ENCODE data around the gene FBXL13. TPM values are rescaled to one million over a fixed set of nuclear protein-coding genes. Genes with fewer than 3 reads are reported as not detected.

Gene FBXL13
- total RNA-seq, 2 experiments from 2014 or later: 1.6 to 2.0 TPM

DNA sequence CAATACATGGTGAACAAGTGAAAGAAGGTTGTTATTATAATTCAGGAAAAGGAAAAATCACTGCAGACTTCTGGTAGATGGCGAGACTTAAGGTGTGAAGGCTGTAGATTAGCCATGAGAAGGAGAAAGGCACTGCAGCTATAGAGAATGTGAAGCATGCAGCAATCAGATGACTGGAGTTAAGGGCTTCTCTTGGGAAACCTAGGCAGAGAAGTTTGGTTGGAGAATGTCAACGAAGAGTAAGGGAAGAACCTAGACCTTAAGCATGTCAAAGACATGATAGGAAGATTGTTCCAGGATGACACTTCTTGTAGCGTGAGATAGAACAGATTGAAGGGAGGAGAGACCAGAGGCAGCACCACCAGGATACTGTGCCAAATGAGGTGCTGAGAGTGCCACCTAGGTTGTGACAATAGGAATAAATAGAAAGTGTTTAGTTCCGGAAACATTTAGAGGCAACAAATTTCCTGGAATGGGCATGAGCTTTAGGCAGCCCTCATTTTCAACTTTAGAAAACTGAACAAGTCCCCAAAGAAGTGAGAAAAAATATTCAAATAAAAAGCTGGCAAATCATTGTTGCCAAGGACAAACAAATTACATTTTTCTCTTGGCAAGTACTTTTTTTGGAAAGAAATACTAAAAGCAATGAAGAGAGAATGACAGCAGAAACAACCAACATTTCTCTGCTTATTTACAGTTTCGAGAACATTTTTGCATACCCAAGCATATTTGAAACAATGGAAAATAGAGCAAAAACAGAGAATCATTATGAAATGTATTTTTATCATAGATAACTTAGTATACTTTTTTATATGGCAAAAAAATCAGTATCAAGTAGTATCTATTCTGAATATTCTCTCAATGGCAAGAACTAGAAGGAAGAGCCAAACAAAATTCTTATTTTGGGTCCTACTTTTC is 156.9 kb downstream of the FBXL13 start:
- intact Hi-C loops (cut with micrococcal nuclease; ENCODE audit: unreplicated experiment): no loop called here
- no peak overlapping the region for H3K27ac ChIP-seq (ENCODE audit: low read depth, low read length, poor library complexity, severe bottlenecking)
- H2AFZ ChIP-seq (ENCODE audit: low read length): no peak overlapping the region
- no peaks in the 10 kb centered on the region for H3K79me2 ChIP-seq (ENCODE audit: insufficient read depth, low read depth, low read length)
- no peak overlapping the region for H3K4me3 ChIP-seq (ENCODE audit: low read depth, low read length, poor library complexity, severe bottlenecking)
- H3K4me1 ChIP-seq (ENCODE audit: insufficient read depth, low read length, poor library complexity, severe bottlenecking): no peaks in the 10 kb centered on the region
- ChIA-PET POLR2A (interaction anchor here (0.7 kb wide), 2 partner anchors 100 to 1664 kb away, joined by 3 to 4 read pairs; no protein-coding TSS in a partner anchor), CTCF (ENCODE audit: unreplicated experiment) (no interaction called here)
- H3K9me2 ChIP-seq (ENCODE audit: insufficient read depth, low read length): no peaks in the 10 kb centered on the region
- H4K20me1 ChIP-seq (ENCODE audit: insufficient read depth, low read length): no peaks in the 10 kb centered on the region
- no peaks in the 10 kb centered on the region for H3K9me3 ChIP-seq (ENCODE audit: low read length)
- DNase-seq (ENCODE audit: low spot score): no peak
- BruUV-seq (replicated peaks): no TSS peak
- H3K36me3 ChIP-seq (ENCODE audit: insufficient read depth, low read length): no peaks in the 10 kb centered on the region
- H3K4me2 ChIP-seq (ENCODE audit: low read length): no peak overlapping the region
- TF ChIP-seq, protein P1, sequence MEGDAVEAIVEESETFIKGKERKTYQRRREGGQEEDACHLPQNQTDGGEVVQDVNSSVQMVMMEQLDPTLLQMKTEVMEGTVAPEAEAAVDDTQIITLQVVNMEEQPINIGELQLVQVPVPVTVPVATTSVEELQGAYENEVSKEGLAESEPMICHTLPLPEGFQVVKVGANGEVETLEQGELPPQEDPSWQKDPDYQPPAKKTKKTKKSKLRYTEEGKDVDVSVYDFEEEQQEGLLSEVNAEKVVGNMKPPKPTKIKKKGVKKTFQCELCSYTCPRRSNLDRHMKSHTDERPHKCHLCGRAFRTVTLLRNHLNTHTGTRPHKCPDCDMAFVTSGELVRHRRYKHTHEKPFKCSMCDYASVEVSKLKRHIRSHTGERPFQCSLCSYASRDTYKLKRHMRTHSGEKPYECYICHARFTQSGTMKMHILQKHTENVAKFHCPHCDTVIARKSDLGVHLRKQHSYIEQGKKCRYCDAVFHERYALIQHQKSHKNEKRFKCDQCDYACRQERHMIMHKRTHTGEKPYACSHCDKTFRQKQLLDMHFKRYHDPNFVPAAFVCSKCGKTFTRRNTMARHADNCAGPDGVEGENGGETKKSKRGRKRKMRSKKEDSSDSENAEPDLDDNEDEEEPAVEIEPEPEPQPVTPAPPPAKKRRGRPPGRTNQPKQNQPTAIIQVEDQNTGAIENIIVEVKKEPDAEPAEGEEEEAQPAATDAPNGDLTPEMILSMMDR (conservative IDR thresholded peaks at IDR 0.05; ENCODE audit: low read length): no peak
- TF ChIP-seq EZH2phosphoT487 (IDR thresholded peaks at IDR 0.05; ENCODE audit: borderline replicate concordance, low read depth, low read length): no peak

DNA sequence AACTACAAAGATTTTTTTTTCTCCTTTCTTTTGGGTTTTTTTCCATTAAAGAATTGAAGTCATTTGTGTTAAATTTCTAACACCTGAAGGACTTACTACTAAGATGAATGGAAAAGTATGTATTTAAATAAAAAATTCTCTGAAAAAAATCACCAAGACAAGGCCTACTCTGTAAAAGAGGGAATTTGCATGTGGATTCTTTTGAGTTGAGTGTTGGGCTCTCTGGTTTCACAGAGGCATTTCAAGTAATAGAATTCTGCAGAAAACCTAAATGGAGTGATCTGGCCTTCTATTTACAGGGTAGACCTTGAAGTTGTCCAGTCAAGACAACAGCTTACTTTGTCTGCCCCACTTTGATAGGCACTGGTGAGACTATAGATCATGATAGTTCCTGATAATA is 157.7 kb downstream of the FBXL13 start:
- POLR2A ChIA-PET: interaction anchor here (0.6 to 0.7 kb wide), 2 partner anchors 22 to 1664 kb away, joined by 3 to 4 read pairs; no protein-coding TSS in a partner anchor

More for the DNA sequence above, 157.7 kb downstream of the FBXL13 start:
- DNase-seq (ENCODE audit: low spot score): no peak
- Histone ChIP-seq H3K79me2 (ENCODE audit: insufficient read depth, low read depth, low read length) (no peaks in the 10 kb centered on the region), H3K36me3 (ENCODE audit: insufficient read depth, low read length) (no peaks in the 10 kb centered on the region), H3K9me3 (ENCODE audit: low read length) (no peaks in the 10 kb centered on the region), H3K4me1 (ENCODE audit: insufficient read depth, low read length, poor library complexity, severe bottlenecking) (no peaks in the 10 kb centered on the region), H3K4me3 (ENCODE audit: low read depth, low read length, poor library complexity, severe bottlenecking) (no peak overlapping the region), H4K20me1 (ENCODE audit: insufficient read depth, low read length) (no peaks in the 10 kb centered on the region), H3K27ac (ENCODE audit: low read depth, low read length, poor library complexity, severe bottlenecking) (no peak overlapping the region), H2AFZ (ENCODE audit: low read length) (no peak overlapping the region), H3K4me2 (ENCODE audit: low read length) (no peak overlapping the region), H3K9me2 (ENCODE audit: insufficient read depth, low read length) (no peaks in the 10 kb centered on the region)
- intact Hi-C loops (cut with micrococcal nuclease; ENCODE audit: unreplicated experiment): no loop called here
- no TSS peak for BruUV-seq (replicated peaks)
- CTCF ChIA-PET (ENCODE audit: unreplicated experiment): no interaction called here
- TF ChIP-seq, protein P1 (conservative IDR thresholded peaks at IDR 0.05; ENCODE audit: low read length): no peak
- TF ChIP-seq EZH2phosphoT487 (IDR thresholded peaks at IDR 0.05; ENCODE audit: borderline replicate concordance, low read depth, low read length): no peak

All from OCI-LY7 (cell line).